H9 (cell line): ENCODE measurements around the gene IGSF3. TPM values are rescaled to one million over a fixed set of nuclear protein-coding genes. Genes with fewer than 3 reads are reported as not detected.

ENCODE experiments used
- DNase-seq: peaks from one replicate; pipeline ENCODE4 v3.0.0-alpha.2; 2017
- H2AFZ ChIP-seq: one replicate; pipeline ENCODE4 v1.6.1; 2013; ENCODE audit warnings: mild to moderate bottlenecking, low read length, control low read depth, moderate library complexity
- H2AK5ac ChIP-seq: 2 replicates; pipeline ENCODE4 v1.6.1; 2013; ENCODE audit warnings: low read length, control low read depth, mixed read lengths; ENCODE audit not compliant: insufficient read length
- H2BK120ac ChIP-seq: one replicate; pipeline ENCODE4 v1.6.1; 2013; ENCODE audit warnings: low read depth, mild to moderate bottlenecking, low read length, control low read depth, inconsistent platforms; ENCODE audit not compliant: poor library complexity, severe bottlenecking
- H2BK12ac ChIP-seq: 2 replicates; pipeline ENCODE4 v1.6.1; 2013; ENCODE audit warnings: low read length, control low read depth, mixed read lengths, low read depth; ENCODE audit not compliant: insufficient read length
- H2BK15ac ChIP-seq: 2 replicates; pipeline ENCODE4 v1.6.1; 2013; ENCODE audit warnings: low read depth, low read length, control low read depth
- H2BK20ac ChIP-seq: one replicate; pipeline ENCODE4 v1.6.1; 2013; ENCODE audit warnings: low read depth, mild to moderate bottlenecking, low read length, control low read depth, inconsistent platforms; ENCODE audit not compliant: poor library complexity, severe bottlenecking
- H2BK5ac ChIP-seq: 2 replicates; pipeline ENCODE4 v1.6.1; 2013; ENCODE audit warnings: low read length, control low read depth, mixed read lengths; ENCODE audit not compliant: insufficient read length
- H3K14ac ChIP-seq: 2 replicates; pipeline ENCODE4 v1.6.1; 2013; ENCODE audit warnings: low read length, control low read depth; ENCODE audit not compliant: insufficient read depth
- H3K18ac ChIP-seq: 2 replicates; pipeline ENCODE4 v1.6.1; 2013; ENCODE audit warnings: low read depth, mild to moderate bottlenecking, mixed read lengths, low read length, control low read depth; ENCODE audit not compliant: insufficient read length
- H3K23ac ChIP-seq: 2 replicates; pipeline ENCODE4 v1.6.1; 2013; ENCODE audit warnings: low read length, control low read depth, mixed read lengths, low read depth; ENCODE audit not compliant: insufficient read length
- H3K23me2 ChIP-seq: 2 replicates; pipeline ENCODE4 v1.6.1; 2013; ENCODE audit warnings: low read depth, mild to moderate bottlenecking, mixed read lengths, low read length, control low read depth; ENCODE audit not compliant: insufficient read length, poor library complexity, severe bottlenecking
- H3K27ac ChIP-seq: 2 replicates; pipeline ENCODE4 v1.5.1; 2013; ENCODE audit warnings: low read length, control low read depth, mixed read lengths, low read depth; ENCODE audit not compliant: insufficient read length
- H3K27me3 ChIP-seq: 2 replicates; pipeline ENCODE4 v1.6.1; 2013; ENCODE audit warnings: low read length, control low read depth, inconsistent platforms; ENCODE audit not compliant: insufficient read depth
- H3K4ac ChIP-seq: 2 replicates; pipeline ENCODE4 v1.6.1; 2013; ENCODE audit warnings: low read depth, mild to moderate bottlenecking, control low read depth, inconsistent platforms, low read length, moderate library complexity
- H3K4me1 ChIP-seq: 2 replicates; pipeline ENCODE4 v1.6.1; 2013; ENCODE audit warnings: low read length, control low read depth, inconsistent platforms; ENCODE audit not compliant: insufficient read depth
- H3K4me2 ChIP-seq: 2 replicates; pipeline ENCODE4 v1.6.1; 2013; ENCODE audit warnings: low read length, control low read depth, mixed read lengths; ENCODE audit not compliant: insufficient read length, insufficient read depth
- H3K56ac ChIP-seq: 2 replicates; pipeline ENCODE4 v1.6.1; 2013; ENCODE audit warnings: low read depth, mild to moderate bottlenecking, mixed read lengths, low read length, control low read depth; ENCODE audit not compliant: insufficient read length
- H3K79me1 ChIP-seq: 2 replicates; pipeline ENCODE4 v1.6.1; 2013; ENCODE audit warnings: low read depth, mild to moderate bottlenecking, moderate library complexity, low read length, control low read depth, inconsistent platforms; ENCODE audit not compliant: insufficient read depth, poor library complexity, severe bottlenecking
- H3K79me2 ChIP-seq: 2 replicates; pipeline ENCODE4 v1.6.1; 2013; ENCODE audit warnings: low read length, control low read depth, inconsistent platforms; ENCODE audit not compliant: insufficient read depth
- H3K9ac ChIP-seq: 2 replicates; pipeline ENCODE4 v1.6.1; 2013; ENCODE audit warnings: low read length, control low read depth, mixed read lengths; ENCODE audit not compliant: insufficient read length; ENCODE audit errors: extremely low read depth
- H3K9me3 ChIP-seq: one replicate; pipeline ENCODE4 v1.6.1; 2013; ENCODE audit warnings: low read depth, low read length, inconsistent platforms; ENCODE audit not compliant: control insufficient read depth
- H3T11ph ChIP-seq: one replicate; pipeline ENCODE4 v1.6.1; 2013; ENCODE audit warnings: mild to moderate bottlenecking, low read length, control low read depth, inconsistent platforms
- H4K20me1 ChIP-seq: one replicate; pipeline ENCODE4 v1.6.1; 2013; ENCODE audit not compliant: control insufficient read depth, insufficient read length, insufficient read depth
- H4K5ac ChIP-seq: 2 replicates; pipeline ENCODE4 v1.6.1; 2013; ENCODE audit warnings: low read depth, mild to moderate bottlenecking, mixed read lengths, low read length, control low read depth; ENCODE audit not compliant: insufficient read length
- H4K8ac ChIP-seq: replicated peaks from 2 replicates; pipeline ENCODE4 v1.6.1; 2013; ENCODE audit warnings: low read length, control low read depth, mixed read lengths, low read depth; ENCODE audit not compliant: insufficient read length
- H4K91ac ChIP-seq: 2 replicates; pipeline ENCODE4 v1.6.1; 2013; ENCODE audit warnings: low read depth, mild to moderate bottlenecking, moderate library complexity, mixed read lengths, low read length, control low read depth; ENCODE audit not compliant: insufficient read length
- H3K27ac Mint-ChIP-seq, 3 experiments: 2 replicates in 2 of 3; 3 replicates in 1 of 3; pipeline ENCODE4 v1.8.0; 2020 to 2021; ENCODE audit warnings: mixed read lengths in 3 of 3, mild to moderate bottlenecking in 1 of 3, moderate library complexity in 1 of 3
- H3K27me3 Mint-ChIP-seq: 2 replicates; pipeline ENCODE4 v1.8.0; 2021; ENCODE audit warnings: low read depth, mild to moderate bottlenecking, moderate library complexity, mixed read lengths
- H3K36me3 Mint-ChIP-seq, 3 experiments: 2 replicates in 2 of 3; 3 replicates in 1 of 3; pipeline ENCODE4 v1.8.0; 2020 to 2021; ENCODE audit warnings: low read depth in 3 of 3, mixed read lengths in 3 of 3; ENCODE audit not compliant: insufficient read depth in 1 of 3
- H3K4me1 Mint-ChIP-seq, 2 experiments: 2 replicates each; pipeline ENCODE4 v1.8.0; 2020; ENCODE audit warnings: mixed read lengths in 2 of 2
- H3K4me3 Mint-ChIP-seq, 2 experiments: 2 replicates in 1 of 2; 3 replicates in 1 of 2; pipeline ENCODE4 v1.8.0; 2020 to 2021; ENCODE audit warnings: mild to moderate bottlenecking in 2 of 2, mixed read lengths in 2 of 2, moderate library complexity in 1 of 2
- H3K9me3 Mint-ChIP-seq, 2 experiments: 2 replicates in 1 of 2; 3 replicates in 1 of 2; pipeline ENCODE4 v1.8.0; 2020; ENCODE audit warnings: mild to moderate bottlenecking in 2 of 2, mixed read lengths in 2 of 2, moderate library complexity in 1 of 2
- CTCF ChIP-seq: fragments of 200-600 bp; sonication (generic); conservative IDR thresholded peaks from 3 replicates; pipeline ENCODE4 v1.8.0; 2021; ENCODE audit warnings: antibody characterized with exemption, mild to moderate bottlenecking
- WGBS: extraction: QIAGEN DNeasy Blood & Tissue Kit; methylation state at CpG from one replicate; pipeline ENCODE4 v1.1.7; 2013; ENCODE audit warnings: missing lambda C conversion rate, low lambda C conversion rate, mixed read lengths; ENCODE audit not compliant: insufficient read length; ENCODE audit errors: extremely low coverage; 5-methylcytosine and 5-hydroxymethylcytosine counted together
- total RNA-seq: library from RNA; stranded (reverse); gene quantifications from 2 replicates; pipeline ENCODE4 v1.2.1, GENCODE V29; 2021

The IGSF3 gene
- total RNA-seq, 1 experiment from 2014 or later = 19.1 TPM

GRCh38 chr1:116692879-116693278 lies 25.3 kb upstream of the IGSF3 start:
- H3T11ph ChIP-seq = no peak overlapping the region
- no peak overlapping the region for H3K27ac ChIP-seq
- no peak overlapping the region for H3K56ac ChIP-seq
- no peaks in the 10 kb centered on the region for H3K79me1 ChIP-seq
- Mint-ChIP-seq H3K4me1 (peaks cover 15 to 30% of the 10 kb centered on the region in 2 experiments), H3K27me3 (no peaks in the 10 kb centered on the region), H3K36me3 (no peaks in the 10 kb centered on the region; a peak in 2 of 7 replicates), H3K27ac (no peak overlapping the region; a peak in 2 of 7 replicates), H3K9me3 (no peaks in the 10 kb centered on the region), H3K4me3 (no peak overlapping the region)
- H2BK15ac ChIP-seq = no peak overlapping the region
- H4K20me1 ChIP-seq = no peaks in the 10 kb centered on the region
- no peak for TF ChIP-seq CTCF
- H3K27me3 ChIP-seq = no peaks in the 10 kb centered on the region
- no peaks in the 10 kb centered on the region for H3K79me2 ChIP-seq
- H4K8ac ChIP-seq = no peak overlapping the region
- H3K4ac ChIP-seq = no peak overlapping the region
- H2BK5ac ChIP-seq = no peak overlapping the region
- H3K23me2 ChIP-seq = no peaks in the 10 kb centered on the region
- no peak overlapping the region for H2BK120ac ChIP-seq
- no peak overlapping the region for H2BK12ac ChIP-seq
- no peak for DNase-seq
- no peak overlapping the region for H3K4me2 ChIP-seq
- no peaks in the 10 kb centered on the region for H3K9me3 ChIP-seq
- no peak overlapping the region for H4K91ac ChIP-seq
- no peak overlapping the region for H4K5ac ChIP-seq
- H3K4me1 ChIP-seq = peaks cover 10% of the 10 kb centered on the region
- no peak overlapping the region for H3K9ac ChIP-seq
- no CpG with 5 or more reads among the region's 3 CpGs for WGBS
- H3K18ac ChIP-seq = no peak overlapping the region
- H3K23ac ChIP-seq = no peak overlapping the region
- H2AFZ ChIP-seq = no peak overlapping the region
- no peak overlapping the region for H2BK20ac ChIP-seq
- no peak overlapping the region; the same call in 1 of the 2 replicates for H3K14ac ChIP-seq
- no peak overlapping the region for H2AK5ac ChIP-seq
